Naive thymus-derived CD8-positive, alpha-beta T cell (primary cell): Measurements from ENCODE around the gene SLC43A1. TPM values are rescaled to one million over a fixed set of nuclear protein-coding genes. Genes with fewer than 3 reads are reported as not detected.

Experiments used
- polyA plus RNA-seq, 3 donors: library from polyadenylated mRNA; unstranded; fragments of 300-500 nt; fragmentation: Illumina TruSeq; gene quantifications; one replicate each; pipeline ENCODE4 v1.2.3, GENCODE V29; 2021
- total RNA-seq, 8 experiments: library from RNA in 2 of 8; stranded (reverse) in 2 of 8; gene quantifications; one replicate each; pipeline ENCODE4 v1.2.3 and lab custom pipeline; 2021 to 2026

Gene SLC43A1
- total and polyA plus RNA-seq, 5 experiments from 2014 or later, result 15.3 to 27.8 (median 23.2) TPM

Other genes starting within 250 kb of the SLC43A1 start
- 10 to 100 TPM; 18.8 to 20.9 TPM for gene TNKS1BP1, start 190.8 kb downstream of the SLC43A1 start, total RNA-seq
- gene TNKS1BP1, start 190.8 kb downstream of the SLC43A1 start, polyA plus RNA-seq, result 1 to 10 TPM in 2 of 3 donors, under 1 TPM in 1; 0.97 to 6.7 (median 2.5) TPM
- gene SSRP1, start 179.8 kb downstream of the SLC43A1 start, total RNA-seq, result 10 to 100 TPM; 72.7 to 74.5 TPM
- gene SSRP1, start 179.8 kb downstream of the SLC43A1 start, polyA plus RNA-seq, result 10 to 100 TPM; 35.9 to 41.0 (median 38.0) TPM
- not detected for gene P2RX3, start 177.3 kb downstream of the SLC43A1 start, total RNA-seq
- not detected for gene P2RX3, start 177.3 kb downstream of the SLC43A1 start, polyA plus RNA-seq
- not detected for gene PRG3, start 134.6 kb downstream of the SLC43A1 start, total RNA-seq
- not detected for gene PRG3, start 134.6 kb downstream of the SLC43A1 start, polyA plus RNA-seq
- not detected for gene PRG2, start 125.1 kb downstream of the SLC43A1 start, total RNA-seq
- not detected for gene PRG2, start 125.1 kb downstream of the SLC43A1 start, polyA plus RNA-seq
- gene SLC43A3, start 88.6 kb downstream of the SLC43A1 start, total RNA-seq, result 10 to 100 TPM; 14.5 to 17.4 TPM
- 10 to 100 TPM; 11.4 to 13.7 (median 11.5) TPM for gene SLC43A3, start 88.6 kb downstream of the SLC43A1 start, polyA plus RNA-seq
- gene RTN4RL2, start 55.2 kb downstream of the SLC43A1 start, total RNA-seq, result not detected
- under 1 TPM in 2 of 3 donors, not detected in 1; 0.09 to 0.21 TPM for gene RTN4RL2, start 55.2 kb downstream of the SLC43A1 start, polyA plus RNA-seq
- gene TIMM10, start 15.1 kb upstream of the SLC43A1 start, total RNA-seq, result 10 to 100 TPM; 26.6 to 30.2 TPM
- 10 to 100 TPM; 66.1 to 86.5 (median 70.5) TPM for gene TIMM10, start 15.1 kb upstream of the SLC43A1 start, polyA plus RNA-seq
- not detected for gene SMTNL1, start 21.9 kb upstream of the SLC43A1 start, total RNA-seq
- under 1 TPM in 2 of 3 donors, not detected in 1; 0.12 to 0.37 TPM for gene SMTNL1, start 21.9 kb upstream of the SLC43A1 start, polyA plus RNA-seq
- 10 to 100 TPM; 61.8 to 66.5 TPM for gene UBE2L6, start 52.0 kb upstream of the SLC43A1 start, total RNA-seq
- gene UBE2L6, start 52.0 kb upstream of the SLC43A1 start, polyA plus RNA-seq, result 100 to 1,000 TPM; 218 to 246 (median 239) TPM
- gene SERPING1, start 82.0 kb upstream of the SLC43A1 start, total RNA-seq, result not detected
- not detected for gene SERPING1, start 82.0 kb upstream of the SLC43A1 start, polyA plus RNA-seq
- 10 to 100 TPM; 12.9 to 14.6 TPM for gene YPEL4, start 134.2 kb upstream of the SLC43A1 start, total RNA-seq
- gene YPEL4, start 134.2 kb upstream of the SLC43A1 start, polyA plus RNA-seq, result under 1 TPM in 1 of 3 donors, not detected in 2; 0.27 TPM
- gene CLP1, start 142.1 kb upstream of the SLC43A1 start, total RNA-seq, result 10 to 100 TPM; 13.5 TPM
- 10 to 100 TPM in 1 of 3 donors, 1 to 10 TPM in 2; 7.9 to 13.4 (median 9.4) TPM for gene CLP1, start 142.1 kb upstream of the SLC43A1 start, polyA plus RNA-seq
- 10 to 100 TPM; 75.2 to 78.8 TPM for gene ZDHHC5, start 152.4 kb upstream of the SLC43A1 start, total RNA-seq
- gene ZDHHC5, start 152.4 kb upstream of the SLC43A1 start, polyA plus RNA-seq, result 10 to 100 TPM; 25.0 to 43.4 (median 26.4) TPM
- gene MED19, start 196.5 kb upstream of the SLC43A1 start, total RNA-seq, result 10 to 100 TPM in 1 of 2 experiments, 1 to 10 TPM in 1; 9.3 to 11.9 TPM
- 10 to 100 TPM; 12.8 to 17.4 (median 15.7) TPM for gene MED19, start 196.5 kb upstream of the SLC43A1 start, polyA plus RNA-seq
- gene TMX2, start 196.9 kb upstream of the SLC43A1 start, total RNA-seq, result 10 to 100 TPM; 56.4 to 58.5 TPM
- gene TMX2, start 196.9 kb upstream of the SLC43A1 start, polyA plus RNA-seq, result 10 to 100 TPM; 69.9 to 85.8 (median 82.7) TPM
- 100 to 1,000 TPM; 142 to 146 TPM for gene SELENOH, start 225.8 kb upstream of the SLC43A1 start, total RNA-seq
- 100 to 1,000 TPM; 294 to 419 (median 342) TPM for gene SELENOH, start 225.8 kb upstream of the SLC43A1 start, polyA plus RNA-seq
- gene BTBD18, start 236.1 kb upstream of the SLC43A1 start, total RNA-seq, result under 1 TPM; 0.18 to 0.30 TPM
- under 1 TPM; 0.25 to 0.76 (median 0.27) TPM for gene BTBD18, start 236.1 kb upstream of the SLC43A1 start, polyA plus RNA-seq
- gene CTNND1, start 246.1 kb upstream of the SLC43A1 start, total RNA-seq, result 10 to 100 TPM; 17.4 to 19.1 TPM
- 1 to 10 TPM; 1.3 to 1.5 (median 1.5) TPM for gene CTNND1, start 246.1 kb upstream of the SLC43A1 start, polyA plus RNA-seq